ENCODE data around the gene CBY2. TPM values are rescaled to one million over a fixed set of nuclear protein-coding genes. Genes with fewer than 3 reads are reported as not detected.

CBY2 gene
- total and polyA plus RNA-seq, 2 donors from 2014 or later = 0.22 TPM; not detected in 1

- H3K9me3 ChIP-seq (ENCODE audit: control insufficient read depth in 2 of 3, insufficient read depth in 1 of 3, low read length in 3 of 3) = no peaks in the 10 kb centered on the region
- FAIRE-seq (no peak), DNase-seq (no peak)
- intact Hi-C loops (cut with DNase I) = no loop called here
- TF ChIP-seq CTCF (IDR thresholded peaks at IDR 0.05; ENCODE audit: borderline replicate concordance, extremely low read depth, insufficient read depth) = no peak
- no peaks in the 10 kb centered on the region for H3K4me1 ChIP-seq (ENCODE audit: control insufficient read depth in 2 of 3, insufficient read depth in 2 of 3, low read depth in 1 of 3, low read length in 3 of 3)
- H3K4me3 ChIP-seq (ENCODE audit: low read length in 3 of 3) = no peak overlapping the region
- no peak overlapping the region for H3K9ac ChIP-seq (ENCODE audit: low read length in 3 of 3)
- H3K27me3 ChIP-seq (ENCODE audit: control insufficient read depth, insufficient read depth, low read length) = no peaks in the 10 kb centered on the region
- no peak overlapping the region for H3K27ac ChIP-seq (ENCODE audit: low read depth in 2 of 2, low read length in 2 of 2)
- no peaks in the 10 kb centered on the region for H3K36me3 ChIP-seq (ENCODE audit: control insufficient read depth in 2 of 3, insufficient read depth in 3 of 3, low read length in 3 of 3)
These were observed 31.8 kb upstream of the CBY2 start for GRCh38 chr13:45670189-45670885.

DNA sequence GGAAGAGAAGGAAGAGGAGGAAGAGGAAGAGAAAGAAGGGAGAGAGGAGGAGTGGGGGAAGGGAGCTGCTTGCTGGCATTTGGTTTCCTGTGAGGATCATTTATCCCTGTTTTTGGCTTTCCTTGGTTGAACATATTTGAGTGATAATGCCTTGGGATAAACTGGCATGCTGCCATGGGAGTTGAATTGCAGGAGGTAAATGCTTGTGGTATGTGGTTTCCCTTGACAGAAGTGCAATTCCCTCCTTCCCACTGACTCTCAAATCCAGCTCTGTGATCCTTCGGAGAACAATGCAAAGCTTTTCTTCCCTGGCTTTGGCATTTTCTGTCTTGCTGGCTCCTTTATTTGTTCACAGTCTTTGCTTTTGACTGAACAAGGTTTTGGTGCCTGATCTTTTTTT lies 27.2 kb upstream of the CBY2 start:
- DNase-seq (peak in 2 of 5 donors; percentile 25 to 59), FAIRE-seq (no peak)
- intact Hi-C loops (cut with DNase I) = no loop called here
- Histone ChIP-seq H3K4me3 (ENCODE audit: low read length in 3 of 3) (no peak overlapping the region), H3K4me1 (ENCODE audit: control insufficient read depth in 2 of 3, insufficient read depth in 2 of 3, low read depth in 1 of 3, low read length in 3 of 3) (no peaks in the 10 kb centered on the region), H3K9ac (ENCODE audit: low read length in 3 of 3) (no peak overlapping the region), H3K9me3 (ENCODE audit: control insufficient read depth in 2 of 3, insufficient read depth in 1 of 3, low read length in 3 of 3) (no peaks in the 10 kb centered on the region), H3K27me3 (ENCODE audit: control insufficient read depth, insufficient read depth, low read length) (no peaks in the 10 kb centered on the region), H3K36me3 (ENCODE audit: control insufficient read depth in 2 of 3, insufficient read depth in 3 of 3, low read length in 3 of 3) (no peaks in the 10 kb centered on the region), H3K27ac (ENCODE audit: low read depth in 2 of 2, low read length in 2 of 2) (no peak overlapping the region)
- TF ChIP-seq CTCF (IDR thresholded peaks at IDR 0.05; ENCODE audit: borderline replicate concordance, extremely low read depth, insufficient read depth) = no peak

DNA sequence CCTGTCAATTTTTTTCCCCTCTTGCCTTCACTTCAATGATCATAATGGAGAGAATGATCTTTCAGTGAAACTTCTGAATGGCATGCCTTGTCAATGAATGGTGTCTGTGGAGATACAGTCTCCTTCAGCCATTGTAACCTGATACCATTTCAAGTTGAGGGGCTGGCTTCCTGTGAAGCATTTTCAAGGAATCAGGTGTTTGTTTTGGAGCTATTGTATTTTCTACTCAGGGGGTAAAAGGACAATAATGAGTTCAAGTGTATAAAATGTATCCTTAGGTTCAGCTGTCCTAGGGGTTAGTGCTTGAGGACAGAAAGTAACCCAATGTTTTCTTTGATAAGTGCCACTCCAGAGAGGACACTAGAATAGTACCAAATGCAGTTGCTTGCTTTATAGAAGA lies 23.8 kb upstream of the CBY2 start:
- intact Hi-C loops (cut with DNase I) = no loop called here
- no peak for TF ChIP-seq CTCF (IDR thresholded peaks at IDR 0.05; ENCODE audit: borderline replicate concordance, extremely low read depth, insufficient read depth)
- peaks cover 0 to 6% (median 0%) of the 10 kb centered on the region in 3 donors for H3K4me1 ChIP-seq (ENCODE audit: control insufficient read depth in 2 of 3, insufficient read depth in 2 of 3, low read depth in 1 of 3, low read length in 3 of 3)
- H3K4me3 ChIP-seq (ENCODE audit: low read length in 3 of 3) = no peak overlapping the region
- DNase-seq = peak in 1 of 5 donors; percentile 37
- no peak for FAIRE-seq
- no peak overlapping the region for H3K27ac ChIP-seq (ENCODE audit: low read depth in 2 of 2, low read length in 2 of 2)
- no peak overlapping the region for H3K9ac ChIP-seq (ENCODE audit: low read length in 3 of 3)
- no peaks in the 10 kb centered on the region for H3K27me3 ChIP-seq (ENCODE audit: control insufficient read depth, insufficient read depth, low read length)
- H3K9me3 ChIP-seq (ENCODE audit: control insufficient read depth in 2 of 3, insufficient read depth in 1 of 3, low read length in 3 of 3) = no peaks in the 10 kb centered on the region
- H3K36me3 ChIP-seq (ENCODE audit: control insufficient read depth in 2 of 3, insufficient read depth in 3 of 3, low read length in 3 of 3) = no peaks in the 10 kb centered on the region

All from kidney (tissue), 14 donors.